Esophagus muscularis mucosa (tissue), 4 donors: ENCODE data around the gene SGCE. TPM values are rescaled to one million over a fixed set of nuclear protein-coding genes. Genes with fewer than 3 reads are reported as not detected.

Experiments
- DNase-seq: peaks from one replicate; pipeline ENCODE4 v3.0.0-alpha.2; 2017; ENCODE audit errors: extremely low spot score
- H3K27ac ChIP-seq, 4 donors: fragments of 200-600 bp; sonication (generic); replicated peaks in 1 of 4; 1 replicate in 3 of 4; 2 replicates in 1 of 4; pipeline ENCODE4 v1.5.1; 2016 to 2019; ENCODE audit warnings: mild to moderate bottlenecking in 1 of 4
- H3K27me3 ChIP-seq, 4 donors: fragments of 200-600 bp; sonication (generic); one replicate each; pipeline versions ENCODE4 v1.5.1 to v1.6.0; 2016 to 2019
- H3K36me3 ChIP-seq, 4 donors: fragments of 200-600 bp; sonication (generic); one replicate each; pipeline ENCODE4 v1.5.1; 2016 to 2019
- H3K4me1 ChIP-seq, 4 donors: fragments of 200-600 bp; sonication (generic); one replicate each; pipeline ENCODE4 v1.5.1; 2016 to 2019
- H3K4me3 ChIP-seq, 4 donors: fragments of 200-600 bp; sonication (generic); 1 replicate in 2 of 4; 2 replicates in 2 of 4; pipeline ENCODE4 v1.5.1; 2016 to 2019; ENCODE audit warnings: mild to moderate bottlenecking in 4 of 4, moderate library complexity in 1 of 4
- H3K9me3 ChIP-seq, 4 donors: fragments of 200-600 bp; sonication (generic); 1 replicate in 3 of 4; 2 replicates in 1 of 4; pipeline ENCODE4 v1.5.1; 2016 to 2019
- CTCF ChIP-seq, 3 experiments: fragments of 200-600 bp in 2 of 3; fragments of 450-650 bp in 1 of 3; sonication (generic) in 2 of 3; IDR thresholded peaks; one replicate each; pipeline ENCODE4 v1.5.1; 2017 to 2019; ENCODE audit warnings: antibody characterized with exemption in 3 of 3, mild to moderate bottlenecking in 2 of 3, moderate library complexity in 1 of 3
- EP300 ChIP-seq: sonication (generic); formaldehyde crosslinking; IDR thresholded peaks from one replicate; pipeline ENCODE4 v1.6.1; 2017; ENCODE audit warnings: antibody characterized with exemption
- POLR2A ChIP-seq: fragments of 450-650 bp; IDR thresholded peaks from one replicate; pipeline ENCODE4 v1.6.1; 2017; ENCODE audit warnings: antibody characterized with exemption, moderate library complexity, mild to moderate bottlenecking, low read depth
- POLR2AphosphoS5 ChIP-seq, 2 donors: sonication (generic); formaldehyde crosslinking; IDR thresholded peaks; one replicate each; pipeline ENCODE4 v1.6.1; 2017; ENCODE audit warnings: antibody characterized with exemption in 2 of 2
- WGBS: methylation state at CpG from one replicate; pipeline ENCODE4 v1.1.5; 2018; 5-methylcytosine and 5-hydroxymethylcytosine counted together
- intact Hi-C: fragments of 100-400 bp; cut with DNase I; formaldehyde crosslinking; loops from one replicate; pipeline ENCODE4 v1.15.1; 2023
- total RNA-seq, 4 donors: library from RNA; depleted of rRNA; stranded (reverse); fragments of >200 nt; gene quantifications; one replicate each; pipeline versions ENCODE4 v1.1.0 to v1.2.1, GENCODE V29; 2016

The SGCE gene
- total RNA-seq, 4 donors from 2014 or later, result 72.6 to 135 (median 88.1) TPM

DNA sequence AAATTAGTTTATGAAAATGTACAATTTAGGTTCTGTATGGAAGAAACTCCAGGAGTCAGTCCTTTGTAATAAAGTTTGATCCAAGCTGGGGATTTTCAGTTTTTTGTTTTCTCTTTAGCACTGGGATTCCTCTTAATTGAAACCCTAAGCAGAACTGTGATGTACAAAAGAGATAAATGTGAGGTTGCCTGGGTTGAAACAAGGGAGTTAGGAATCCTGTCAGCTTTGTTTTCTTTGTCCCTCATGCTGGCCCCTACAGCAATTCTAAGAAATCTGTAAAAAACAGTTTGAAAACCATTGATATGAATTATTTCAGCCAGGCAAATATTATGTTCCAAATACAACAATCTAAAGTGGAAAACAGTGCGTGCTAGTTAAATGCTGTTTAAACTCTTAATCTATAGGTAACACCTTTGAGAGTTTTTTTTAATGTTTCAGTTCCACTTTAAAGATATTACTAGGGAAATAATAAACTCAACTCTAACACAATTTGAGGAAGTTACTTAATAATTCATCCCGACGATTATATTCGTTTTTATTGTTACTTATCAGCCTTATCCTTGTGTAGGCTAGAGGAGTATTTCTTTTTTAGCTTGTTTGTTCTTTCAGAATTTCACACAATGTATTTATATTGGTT lies 65.3 kb downstream of the SGCE start:
- 76% methylated on average over 4 of the region's 4 CpGs for WGBS

DNA sequence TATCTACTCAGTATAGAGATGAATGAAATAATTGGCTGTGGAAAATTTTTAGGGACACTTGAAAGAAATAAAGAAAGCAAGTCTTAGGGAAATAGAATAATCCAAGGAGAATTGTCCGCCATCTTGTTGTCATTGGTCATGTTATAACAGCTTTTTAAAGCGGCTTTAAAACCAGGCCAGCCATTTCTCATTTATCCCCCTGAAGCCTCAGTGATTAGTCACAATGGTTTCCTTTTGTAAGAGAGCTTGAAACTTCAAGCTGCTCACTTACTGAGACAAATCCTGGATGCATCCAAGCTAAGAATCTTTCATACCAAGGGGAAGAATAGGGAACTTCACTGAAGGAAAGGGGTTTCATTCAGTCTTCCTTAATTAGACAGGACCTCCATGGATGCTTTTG lies 67.9 kb downstream of the SGCE start:
- no peak for TF ChIP-seq EP300
- no peak for TF ChIP-seq CTCF (IDR thresholded peaks at IDR 0.05)
- no peak for TF ChIP-seq POLR2AphosphoS5 (IDR thresholded peaks at IDR 0.05)
- TF ChIP-seq POLR2A, result no peak
- Histone ChIP-seq H3K4me3 (no peak overlapping the region), H3K36me3 (peaks cover 4 to 17% (median 5%) of the 10 kb centered on the region in 4 donors), H3K27me3 (no peaks in the 10 kb centered on the region), H3K9me3 (no peaks in the 10 kb centered on the region), H3K4me1 (no peaks in the 10 kb centered on the region), H3K27ac (no peak overlapping the region)
- 85% methylated on average over 2 of the region's 2 CpGs for WGBS
- no peak for DNase-seq
- intact Hi-C loops, result no loop called here

More for the DNA sequence above, 65.3 kb downstream of the SGCE start:
- intact Hi-C loops, result no loop called here
- H3K36me3 ChIP-seq, result peaks cover 4 to 17% (median 5%) of the 10 kb centered on the region in 4 donors
- H3K4me1 ChIP-seq, result no peaks in the 10 kb centered on the region
- DNase-seq, result no peak
- no peaks in the 10 kb centered on the region for H3K9me3 ChIP-seq
- TF ChIP-seq CTCF (IDR thresholded peaks at IDR 0.05), result no peak
- no peak for TF ChIP-seq EP300
- no peak for TF ChIP-seq POLR2AphosphoS5 (IDR thresholded peaks at IDR 0.05)
- TF ChIP-seq POLR2A, result no peak
- no peak overlapping the region for H3K4me3 ChIP-seq
- H3K27me3 ChIP-seq, result no peaks in the 10 kb centered on the region
- H3K27ac ChIP-seq, result no peak overlapping the region

DNA sequence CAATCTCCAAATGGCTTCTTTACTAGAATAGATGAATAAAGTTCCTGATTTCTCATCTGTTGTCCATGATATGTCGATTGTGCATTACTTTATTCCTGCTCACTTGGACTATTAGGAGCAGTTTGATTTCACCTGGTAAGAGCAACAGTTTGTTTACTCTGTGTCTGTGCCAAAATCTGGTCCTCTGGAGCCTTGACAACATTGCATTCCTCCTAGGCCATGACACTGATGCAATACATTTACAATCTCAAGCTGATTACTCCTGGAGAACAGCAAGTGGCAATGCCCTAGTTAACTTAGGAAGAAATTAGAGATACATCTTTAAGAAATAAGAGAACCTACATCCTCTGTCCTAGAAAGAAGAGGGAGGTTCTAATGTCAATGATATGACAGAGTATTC lies 71.8 kb downstream of the SGCE start:
- H3K27me3 ChIP-seq, result no peaks in the 10 kb centered on the region
- H3K36me3 ChIP-seq, result peaks cover 0 to 11% (median under 1%) of the 10 kb centered on the region in 4 donors
- no peaks in the 10 kb centered on the region for H3K4me1 ChIP-seq
- no peak overlapping the region for H3K4me3 ChIP-seq
- WGBS, result 100% methylated on average over 1 of the region's 1 CpG
- H3K9me3 ChIP-seq, result no peaks in the 10 kb centered on the region
- DNase-seq, result no peak
- intact Hi-C loops, result no loop called here
- no peak for TF ChIP-seq POLR2A
- TF ChIP-seq EP300, result no peak
- no peak for TF ChIP-seq CTCF (IDR thresholded peaks at IDR 0.05)
- TF ChIP-seq POLR2AphosphoS5 (IDR thresholded peaks at IDR 0.05), result no peak
- no peak overlapping the region for H3K27ac ChIP-seq

GRCh38 chr7:94580601-94581000 lies 75.3 kb downstream of the SGCE start:
- H3K4me1 ChIP-seq, result no peaks in the 10 kb centered on the region
- no peak for DNase-seq
- H3K9me3 ChIP-seq, result peaks cover 0 to 5% (median 1%) of the 10 kb centered on the region in 4 donors
- TF ChIP-seq EP300 (no peak), CTCF (IDR thresholded peaks at IDR 0.05) (no peak), POLR2A (no peak), POLR2AphosphoS5 (IDR thresholded peaks at IDR 0.05) (no peak)
- intact Hi-C loops, result no loop called here
- H3K27ac ChIP-seq, result no peak overlapping the region
- peaks cover 0 to 9% (median 1%) of the 10 kb centered on the region in 4 donors for H3K36me3 ChIP-seq
- no peaks in the 10 kb centered on the region for H3K27me3 ChIP-seq
- WGBS, result 94% methylated on average over 1 of the region's 1 CpG
- no peak overlapping the region for H3K4me3 ChIP-seq

DNA sequence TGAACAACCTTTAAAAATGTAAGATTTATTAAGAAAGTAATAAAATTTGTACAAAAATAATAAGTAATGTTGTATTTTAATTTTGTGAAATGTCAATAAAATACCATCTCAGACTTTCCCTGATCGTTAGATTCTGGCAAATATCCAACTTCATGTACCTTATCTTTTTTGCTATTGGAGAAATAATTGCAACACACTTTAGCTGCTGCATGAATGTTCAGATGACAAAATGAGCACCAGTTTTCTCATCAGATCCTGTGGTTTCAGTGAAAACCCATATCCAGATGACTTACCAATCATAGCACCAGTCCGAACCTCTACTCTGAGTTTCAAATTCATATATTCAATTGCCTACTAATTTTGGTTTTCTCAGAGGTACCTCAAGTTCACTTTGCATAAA lies 76.5 kb downstream of the SGCE start:
- Histone ChIP-seq H3K9me3 (peaks cover 0 to 16% (median 11%) of the 10 kb centered on the region in 4 donors), H3K27ac (no peak overlapping the region), H3K4me3 (no peak overlapping the region), H3K36me3 (peaks cover 0 to 12% (median 1%) of the 10 kb centered on the region in 4 donors), H3K27me3 (no peaks in the 10 kb centered on the region), H3K4me1 (no peaks in the 10 kb centered on the region)
- TF ChIP-seq EP300 (no peak), CTCF (IDR thresholded peaks at IDR 0.05) (no peak), POLR2A (no peak), POLR2AphosphoS5 (IDR thresholded peaks at IDR 0.05) (no peak)
- 95% methylated on average over 2 of the region's 2 CpGs for WGBS
- DNase-seq, result no peak
- intact Hi-C loops, result no loop called here
